ENCODE measurements around the gene FNTB.
A peak's percentile ranks its signal among the peaks of the same experiment; 100 is the strongest.

Gene FNTB, protein sequence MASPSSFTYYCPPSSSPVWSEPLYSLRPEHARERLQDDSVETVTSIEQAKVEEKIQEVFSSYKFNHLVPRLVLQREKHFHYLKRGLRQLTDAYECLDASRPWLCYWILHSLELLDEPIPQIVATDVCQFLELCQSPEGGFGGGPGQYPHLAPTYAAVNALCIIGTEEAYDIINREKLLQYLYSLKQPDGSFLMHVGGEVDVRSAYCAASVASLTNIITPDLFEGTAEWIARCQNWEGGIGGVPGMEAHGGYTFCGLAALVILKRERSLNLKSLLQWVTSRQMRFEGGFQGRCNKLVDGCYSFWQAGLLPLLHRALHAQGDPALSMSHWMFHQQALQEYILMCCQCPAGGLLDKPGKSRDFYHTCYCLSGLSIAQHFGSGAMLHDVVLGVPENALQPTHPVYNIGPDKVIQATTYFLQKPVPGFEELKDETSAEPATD

DNA sequence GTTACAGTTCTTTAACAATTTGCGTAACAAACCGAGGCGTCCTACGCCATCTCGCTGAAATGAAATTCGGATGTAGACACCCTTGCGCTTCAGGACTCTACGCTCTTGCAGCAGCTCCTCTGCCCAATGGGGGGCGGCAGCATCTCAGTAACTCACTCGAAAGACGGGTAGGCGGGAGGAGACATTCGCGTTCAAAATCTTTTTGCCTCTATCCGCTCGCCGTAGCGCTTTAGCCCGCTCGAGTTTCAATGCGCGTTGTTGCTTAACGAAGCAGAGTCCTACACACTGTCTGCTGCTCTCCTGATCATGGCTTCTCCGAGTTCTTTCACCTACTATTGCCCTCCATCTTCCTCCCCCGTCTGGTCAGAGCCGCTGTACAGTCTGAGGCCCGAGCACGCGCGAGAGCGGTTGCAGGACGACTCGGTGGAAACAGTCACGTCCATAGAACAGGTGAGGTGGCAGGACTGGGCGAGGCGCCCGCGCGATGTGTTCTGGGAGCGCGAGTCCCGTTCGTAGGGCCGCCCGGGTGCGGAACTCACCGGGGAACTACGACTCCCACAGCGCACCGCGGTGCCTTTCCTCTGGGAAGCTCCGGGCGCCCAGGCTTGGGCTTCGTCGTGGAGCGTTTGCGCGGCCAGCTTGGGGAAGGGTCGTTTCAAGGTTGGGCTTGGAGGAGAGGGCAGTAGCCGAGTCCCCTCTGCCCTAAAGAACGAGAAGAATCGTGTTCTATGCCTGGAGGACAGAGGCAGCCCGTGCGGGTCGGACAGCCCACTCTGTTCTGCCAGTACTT, at the start of gene FNTB:
Gene FNTB, plus strand, starts transcription at position 248 of the 790 bp plus-strand sequence. Its CDS starts 59 bp downstream, at position 307.
- TF ChIP-seq, protein P1, sequence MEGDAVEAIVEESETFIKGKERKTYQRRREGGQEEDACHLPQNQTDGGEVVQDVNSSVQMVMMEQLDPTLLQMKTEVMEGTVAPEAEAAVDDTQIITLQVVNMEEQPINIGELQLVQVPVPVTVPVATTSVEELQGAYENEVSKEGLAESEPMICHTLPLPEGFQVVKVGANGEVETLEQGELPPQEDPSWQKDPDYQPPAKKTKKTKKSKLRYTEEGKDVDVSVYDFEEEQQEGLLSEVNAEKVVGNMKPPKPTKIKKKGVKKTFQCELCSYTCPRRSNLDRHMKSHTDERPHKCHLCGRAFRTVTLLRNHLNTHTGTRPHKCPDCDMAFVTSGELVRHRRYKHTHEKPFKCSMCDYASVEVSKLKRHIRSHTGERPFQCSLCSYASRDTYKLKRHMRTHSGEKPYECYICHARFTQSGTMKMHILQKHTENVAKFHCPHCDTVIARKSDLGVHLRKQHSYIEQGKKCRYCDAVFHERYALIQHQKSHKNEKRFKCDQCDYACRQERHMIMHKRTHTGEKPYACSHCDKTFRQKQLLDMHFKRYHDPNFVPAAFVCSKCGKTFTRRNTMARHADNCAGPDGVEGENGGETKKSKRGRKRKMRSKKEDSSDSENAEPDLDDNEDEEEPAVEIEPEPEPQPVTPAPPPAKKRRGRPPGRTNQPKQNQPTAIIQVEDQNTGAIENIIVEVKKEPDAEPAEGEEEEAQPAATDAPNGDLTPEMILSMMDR (IDR thresholded peaks at IDR 0.05): peak; percentile 84

DNA sequence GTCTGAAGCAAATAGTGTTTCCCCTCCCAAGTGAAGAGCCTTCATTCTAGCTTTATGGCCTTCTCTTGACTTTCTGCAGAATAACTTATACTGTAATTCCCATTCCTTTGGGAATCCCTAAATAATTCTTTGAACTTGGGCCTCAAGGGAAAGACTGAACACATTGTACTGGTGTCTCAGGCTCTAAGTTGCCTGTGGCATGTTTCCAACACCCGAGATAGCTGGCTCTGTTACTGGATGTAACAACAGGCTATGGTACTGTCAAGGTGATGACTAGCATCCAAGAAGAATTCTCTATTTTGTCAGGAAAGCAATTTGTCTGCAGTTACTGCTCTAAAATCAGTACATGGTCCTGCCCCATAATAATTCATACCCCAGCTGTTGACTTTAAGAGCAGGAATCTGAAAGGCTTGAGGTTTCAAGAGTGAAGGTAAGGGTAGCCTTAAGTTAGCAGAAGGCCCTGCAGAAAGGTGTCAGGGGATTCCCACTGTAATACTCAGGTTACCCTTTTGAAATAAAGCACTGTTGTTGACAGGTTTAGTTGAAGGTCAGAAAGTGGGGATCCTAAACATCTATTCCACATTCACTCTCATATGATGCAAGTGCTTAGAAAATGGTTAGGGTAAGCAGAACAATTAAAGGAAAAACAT, 49.4 kb upstream of the FNTB start:
- TF ChIP-seq, protein P1 (IDR thresholded peaks at IDR 0.05): no peak

DNA sequence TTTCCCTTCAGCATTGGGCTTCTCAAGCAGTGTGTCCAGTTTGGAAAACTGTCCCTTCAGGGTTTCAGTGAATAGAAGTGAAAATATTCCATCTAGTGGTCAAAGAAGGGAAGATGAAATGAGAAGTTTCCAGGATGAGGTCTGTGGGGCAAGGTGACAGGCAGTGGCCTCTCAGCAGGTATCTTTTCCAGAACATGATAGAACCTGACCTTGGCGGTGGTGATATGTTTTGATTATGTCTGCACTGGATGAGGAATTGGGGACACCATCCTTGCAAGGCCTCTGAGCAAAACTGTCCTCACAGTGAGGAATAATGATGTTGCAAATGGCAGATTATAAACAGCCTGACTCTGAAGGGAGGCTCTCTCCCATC, 48.9 kb upstream of the FNTB start:
- TF ChIP-seq, protein P1 (IDR thresholded peaks at IDR 0.05): peak; percentile 18; the same call in 1 of the 2 replicates

DNA sequence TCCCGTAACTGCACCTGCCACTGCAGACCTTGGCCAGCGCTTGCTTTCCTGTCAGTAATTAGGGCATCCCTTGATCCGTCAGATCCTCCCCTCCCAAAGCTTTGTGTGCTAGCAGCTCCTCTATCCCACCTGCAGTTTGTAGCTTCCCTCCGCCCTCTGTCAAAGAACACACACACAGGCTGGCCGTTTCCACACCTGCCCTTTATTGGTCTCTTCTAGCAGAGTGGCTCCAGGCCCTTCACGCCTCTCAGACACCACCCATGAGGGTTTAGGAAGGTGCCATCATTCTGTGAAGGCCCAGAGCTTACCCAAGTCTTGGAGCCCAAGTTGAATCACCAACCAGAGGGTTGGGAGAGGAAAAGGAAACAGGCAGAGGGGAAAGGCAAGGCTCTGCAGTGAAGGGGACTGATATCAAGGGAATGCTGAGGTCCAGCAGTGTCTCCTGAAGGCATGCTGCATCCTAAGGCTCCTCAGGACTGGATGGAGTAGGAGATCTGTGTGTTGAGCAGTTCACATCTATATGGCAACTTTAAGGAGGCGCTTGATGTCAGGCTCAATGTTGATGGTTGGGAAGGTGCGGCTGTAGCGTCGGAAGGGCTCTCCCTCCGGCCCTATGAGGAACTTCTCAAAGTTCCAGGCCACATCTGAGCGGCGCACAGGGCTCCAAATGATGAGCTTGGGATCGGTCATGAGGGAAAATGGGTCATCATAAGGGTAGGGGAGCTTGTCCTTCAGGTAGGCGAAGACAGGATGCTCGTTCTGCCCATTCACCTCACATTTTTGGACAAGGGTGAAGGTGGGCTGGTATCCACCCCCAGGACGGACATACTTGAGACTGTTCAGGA, 47.5 kb upstream of the FNTB start:
- TF ChIP-seq, protein P1 (IDR thresholded peaks at IDR 0.05): no peak

DNA sequence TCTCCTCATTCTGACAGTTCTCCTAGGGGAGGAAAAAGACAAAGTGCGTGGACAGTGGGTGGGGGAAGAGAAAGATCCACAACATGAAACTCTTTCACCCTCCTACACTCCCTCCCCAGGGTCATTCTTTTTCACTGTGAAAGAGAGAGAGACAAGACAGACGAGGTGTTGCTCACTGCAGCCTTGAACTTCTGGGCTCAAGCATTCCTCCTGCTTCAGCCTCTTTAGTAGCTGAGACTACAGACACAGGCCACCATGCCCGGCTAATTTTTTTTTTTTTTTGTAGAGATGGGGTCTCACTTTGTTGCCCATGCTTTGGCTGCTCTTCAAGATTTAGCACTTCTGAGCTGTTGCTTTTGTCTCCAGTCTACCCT, 46.9 kb upstream of the FNTB start:
- TF ChIP-seq, protein P1 (IDR thresholded peaks at IDR 0.05): no peak

DNA sequence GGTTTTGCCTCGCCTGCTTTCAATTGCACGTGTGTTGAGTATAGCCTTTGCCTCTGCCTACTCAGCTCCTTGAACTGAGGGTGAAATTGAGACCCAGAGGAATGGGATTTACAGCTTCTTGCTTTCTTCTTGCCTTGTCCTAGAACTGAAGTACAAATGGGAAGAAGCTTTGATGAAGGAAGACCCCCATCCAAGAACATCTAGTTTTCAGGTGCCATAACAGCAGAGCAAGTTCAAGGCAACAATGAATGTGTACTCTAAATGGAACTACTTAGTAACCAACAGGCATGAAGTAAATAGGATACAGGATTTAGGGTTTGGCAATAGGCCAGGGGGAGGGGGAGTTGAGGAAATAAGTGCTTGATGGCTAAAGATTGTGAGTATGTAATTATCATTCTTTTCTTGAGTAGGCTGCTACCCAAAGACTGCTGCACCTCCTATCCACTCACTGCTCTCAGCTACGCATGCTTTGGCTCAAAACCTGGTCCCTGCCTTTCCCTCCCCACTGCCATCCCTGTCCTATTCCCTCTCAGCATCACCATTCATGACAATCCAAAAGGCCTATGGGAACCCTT, 46.3 kb upstream of the FNTB start:
- TF ChIP-seq, protein P1 (IDR thresholded peaks at IDR 0.05): no peak

Data from LNCAP (cell line).